Measurements from ENCODE around the gene TK2. TPM values are rescaled to one million over a fixed set of nuclear protein-coding genes. Genes with fewer than 3 reads are reported as not detected.
"Not testable (repeated sequence)": the region's sequence is repeated elsewhere in the genome, so short reads cannot be mapped to it uniquely, and the experiment has no call there.

The TK2 gene
- total RNA-seq, 2 donors from 2014 or later: 7.9 to 11.5 TPM

DNA sequence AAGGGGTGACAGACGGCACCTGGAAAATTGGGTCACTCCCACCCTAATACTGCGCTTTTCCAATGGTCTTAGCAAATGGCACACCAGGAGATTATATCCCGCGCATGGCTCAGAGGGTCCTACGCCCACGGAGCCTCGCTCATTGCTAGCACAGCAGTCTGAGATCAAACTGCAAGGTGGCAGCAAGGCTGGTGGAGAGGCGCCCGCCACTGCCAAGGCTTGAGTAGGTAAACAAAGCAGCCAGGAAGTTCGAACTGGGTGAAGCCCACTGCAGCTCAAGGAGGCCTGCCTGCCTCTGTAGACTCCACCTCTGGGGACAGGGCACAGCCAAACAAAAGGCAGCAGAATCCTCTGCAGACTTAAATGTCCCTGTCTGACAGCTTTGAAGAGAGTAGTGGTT is 53.7 kb downstream of the TK2 start:
- H3K36me3 Mint-ChIP-seq (ENCODE audit: low read depth); H3K9ac ChIP-seq (ENCODE audit: extremely low read depth, low read length, poor library complexity, severe bottlenecking): not testable (repeated sequence)
- peaks cover 22% of the 10 kb centered on the region for H3K9me3 Mint-ChIP-seq

DNA sequence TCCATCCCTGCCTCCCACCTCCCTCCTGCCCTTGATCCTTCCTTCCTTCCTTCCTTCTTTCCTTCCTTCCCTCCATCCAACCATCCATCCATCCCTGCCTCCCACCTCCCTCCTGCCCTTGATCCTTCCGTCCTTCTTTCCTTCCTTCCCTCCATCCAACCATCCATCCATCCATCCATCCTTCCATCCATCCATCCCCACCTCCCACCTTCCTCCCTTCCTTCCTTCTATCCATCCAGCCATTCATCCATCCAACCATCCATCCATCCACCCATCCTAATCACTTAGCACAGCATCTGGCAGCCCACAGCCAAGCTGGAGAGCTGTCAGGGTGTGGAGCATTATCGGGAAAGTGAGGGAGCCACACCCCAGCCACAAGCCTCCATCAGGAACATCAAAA is 54.5 kb downstream of the TK2 start:
- Histone ChIP-seq H3K27ac (ENCODE audit: low read depth, low read length) (no peak overlapping the region), H3K9ac (ENCODE audit: extremely low read depth, low read length, poor library complexity, severe bottlenecking) (no peak overlapping the region), H3K4me3 (ENCODE audit: low read length) (no peak overlapping the region), H3K4me1 (ENCODE audit: control insufficient read depth, insufficient read depth, low read length) (no peaks in the 10 kb centered on the region), H3K9me3 (ENCODE audit: control insufficient read depth, low read length) (no peaks in the 10 kb centered on the region), H3K36me3 (ENCODE audit: control insufficient read depth, insufficient read depth, low read length) (no peaks in the 10 kb centered on the region), H3K27me3 (ENCODE audit: control insufficient read depth, insufficient read depth, low read length, poor library complexity, severe bottlenecking) (no peaks in the 10 kb centered on the region)
- no peak overlapping the region for H3K27ac Mint-ChIP-seq
- no peaks in the 10 kb centered on the region for H3K36me3 Mint-ChIP-seq (ENCODE audit: low read depth)
- H3K4me3 Mint-ChIP-seq: no peak overlapping the region
- TF ChIP-seq, protein P1, sequence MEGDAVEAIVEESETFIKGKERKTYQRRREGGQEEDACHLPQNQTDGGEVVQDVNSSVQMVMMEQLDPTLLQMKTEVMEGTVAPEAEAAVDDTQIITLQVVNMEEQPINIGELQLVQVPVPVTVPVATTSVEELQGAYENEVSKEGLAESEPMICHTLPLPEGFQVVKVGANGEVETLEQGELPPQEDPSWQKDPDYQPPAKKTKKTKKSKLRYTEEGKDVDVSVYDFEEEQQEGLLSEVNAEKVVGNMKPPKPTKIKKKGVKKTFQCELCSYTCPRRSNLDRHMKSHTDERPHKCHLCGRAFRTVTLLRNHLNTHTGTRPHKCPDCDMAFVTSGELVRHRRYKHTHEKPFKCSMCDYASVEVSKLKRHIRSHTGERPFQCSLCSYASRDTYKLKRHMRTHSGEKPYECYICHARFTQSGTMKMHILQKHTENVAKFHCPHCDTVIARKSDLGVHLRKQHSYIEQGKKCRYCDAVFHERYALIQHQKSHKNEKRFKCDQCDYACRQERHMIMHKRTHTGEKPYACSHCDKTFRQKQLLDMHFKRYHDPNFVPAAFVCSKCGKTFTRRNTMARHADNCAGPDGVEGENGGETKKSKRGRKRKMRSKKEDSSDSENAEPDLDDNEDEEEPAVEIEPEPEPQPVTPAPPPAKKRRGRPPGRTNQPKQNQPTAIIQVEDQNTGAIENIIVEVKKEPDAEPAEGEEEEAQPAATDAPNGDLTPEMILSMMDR (conservative IDR thresholded peaks at IDR 0.05): no peak
- H3K9me3 Mint-ChIP-seq: peaks cover 22% of the 10 kb centered on the region
- peak; percentile 16 for DNase-seq
- 80 to 83% methylated on average over 1 to 2 of the region's 2 CpGs for WGBS, 2 experiments (ENCODE audit: insufficient coverage in 1 of 2, insufficient read length in 1 of 2)
- H3K27me3 Mint-ChIP-seq (ENCODE audit: insufficient read depth): peaks cover 44% of the 10 kb centered on the region
- peaks cover 6% of the 10 kb centered on the region for H3K4me1 Mint-ChIP-seq

More for the DNA sequence above, 53.7 kb downstream of the TK2 start:
- H3K27ac Mint-ChIP-seq; H3K4me3 ChIP-seq (ENCODE audit: low read length); H3K27me3 ChIP-seq (ENCODE audit: control insufficient read depth, insufficient read depth, low read length, poor library complexity, severe bottlenecking); H3K27ac ChIP-seq (ENCODE audit: low read depth, low read length); H3K4me3 Mint-ChIP-seq; H3K9me3 ChIP-seq (ENCODE audit: control insufficient read depth, low read length); H3K4me1 Mint-ChIP-seq; H3K36me3 ChIP-seq (ENCODE audit: control insufficient read depth, insufficient read depth, low read length); H3K4me1 ChIP-seq (ENCODE audit: control insufficient read depth, insufficient read depth, low read length): not testable (repeated sequence)
- peaks cover 39% of the 10 kb centered on the region for H3K27me3 Mint-ChIP-seq (ENCODE audit: insufficient read depth)
- 90 to 100% methylated on average over 2 to 6 of the region's 10 CpGs for WGBS, 2 experiments (ENCODE audit: insufficient coverage in 1 of 2, insufficient read length in 1 of 2)
- peak; percentile 9 for DNase-seq

DNA sequence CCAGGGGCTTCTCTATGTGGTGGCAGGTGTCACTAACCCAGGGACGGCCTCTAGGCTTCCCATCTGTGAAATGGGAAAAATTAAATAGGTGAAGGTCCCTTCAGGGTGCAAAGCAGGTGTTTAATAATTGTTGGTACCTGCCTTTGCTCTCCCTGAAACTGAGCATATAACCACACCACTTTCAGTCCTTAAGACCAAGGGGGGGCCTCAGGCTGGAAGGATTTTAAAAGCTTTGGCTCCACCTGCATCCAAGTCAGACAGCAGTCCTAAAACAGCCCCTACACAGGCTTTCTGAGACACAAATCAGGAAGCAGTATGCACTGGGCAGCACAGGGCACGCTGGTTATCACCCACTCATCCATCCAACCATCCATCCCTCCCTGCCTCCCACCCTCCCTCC is 55.0 kb downstream of the TK2 start:
- TF ChIP-seq, protein P1 (conservative IDR thresholded peaks at IDR 0.05): no peak
- Histone ChIP-seq H3K9ac (ENCODE audit: extremely low read depth, low read length, poor library complexity, severe bottlenecking) (no peak overlapping the region), H3K4me3 (ENCODE audit: low read length) (no peak overlapping the region), H3K27ac (ENCODE audit: low read depth, low read length) (no peak overlapping the region), H3K27me3 (ENCODE audit: control insufficient read depth, insufficient read depth, low read length, poor library complexity, severe bottlenecking) (no peaks in the 10 kb centered on the region), H3K36me3 (ENCODE audit: control insufficient read depth, insufficient read depth, low read length) (no peaks in the 10 kb centered on the region), H3K4me1 (ENCODE audit: control insufficient read depth, insufficient read depth, low read length) (no peaks in the 10 kb centered on the region), H3K9me3 (ENCODE audit: control insufficient read depth, low read length) (no peaks in the 10 kb centered on the region)
- 92 to 100% methylated on average over 1 to 2 of the region's 2 CpGs for WGBS, 2 experiments (ENCODE audit: insufficient coverage in 1 of 2, insufficient read length in 1 of 2)
- Mint-ChIP-seq H3K4me1 (peaks cover 6% of the 10 kb centered on the region), H3K4me3 (no peak overlapping the region), H3K36me3 (ENCODE audit: low read depth) (no peaks in the 10 kb centered on the region), H3K9me3 (peaks cover 22% of the 10 kb centered on the region), H3K27me3 (ENCODE audit: insufficient read depth) (peaks cover 44% of the 10 kb centered on the region), H3K27ac (no peak overlapping the region)
- DNase-seq: peak; percentile 1
